22Rv1 (cell line): ENCODE results near the gene VCX2.
A peak's percentile ranks its signal among the peaks of the same experiment; 100 is the strongest.
"Not testable (repeated sequence)": the region's sequence is repeated elsewhere in the genome, so short reads cannot be mapped to it uniquely, and the experiment has no call there.

ENCODE experiments used
- H3K27ac ChIP-seq: fragments of 450-650 bp; 2 replicates; pipeline ENCODE4 v1.5.1; 2017
- CTCF ChIP-seq: fragments of 450-650 bp; IDR thresholded peaks from 2 replicates; pipeline ENCODE4 v1.5.1; 2017; ENCODE audit warnings: mild to moderate bottlenecking
- ZFX ChIP-seq: fragments of 450-650 bp; IDR thresholded peaks from 2 replicates; pipeline ENCODE4 v1.6.1; 2017; ENCODE audit warnings: antibody characterized with exemption, borderline replicate concordance

VCX2 gene

GRCh38 chrX:8190341-8190830 lies 19.3 kb upstream of the VCX2 start:
- TF ChIP-seq ZFX, result no peak
- TF ChIP-seq CTCF, result no peak
- H3K27ac ChIP-seq, result peak overlapping the region; percentile 50

GRCh38 chrX:8189096-8189830 lies 18.2 kb upstream of the VCX2 start:
- H3K27ac ChIP-seq, result no peak overlapping the region
- no peak for TF ChIP-seq CTCF
- TF ChIP-seq ZFX, result no peak

DNA sequence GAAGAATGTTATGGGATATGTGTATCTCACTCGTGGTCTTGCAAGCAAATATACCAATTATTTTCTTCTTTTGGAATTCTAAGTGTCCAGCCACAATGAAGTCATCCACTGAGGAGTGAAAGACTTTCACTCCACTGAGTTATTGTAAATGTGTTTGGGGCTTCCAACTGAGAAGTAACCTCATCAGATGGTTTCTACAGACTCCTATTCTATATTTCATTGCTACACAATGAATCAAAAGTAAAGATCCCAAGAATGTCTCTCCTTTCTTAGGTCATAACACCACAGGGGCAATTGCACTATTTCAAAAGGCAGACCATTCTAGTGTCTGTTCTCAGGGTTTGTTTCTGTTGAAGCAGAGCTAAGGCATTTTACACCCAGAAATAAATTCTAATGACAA lies 12.3 kb upstream of the VCX2 start:
- TF ChIP-seq CTCF (no peak), ZFX (no peak)
- H3K27ac ChIP-seq, result no peak overlapping the region

DNA sequence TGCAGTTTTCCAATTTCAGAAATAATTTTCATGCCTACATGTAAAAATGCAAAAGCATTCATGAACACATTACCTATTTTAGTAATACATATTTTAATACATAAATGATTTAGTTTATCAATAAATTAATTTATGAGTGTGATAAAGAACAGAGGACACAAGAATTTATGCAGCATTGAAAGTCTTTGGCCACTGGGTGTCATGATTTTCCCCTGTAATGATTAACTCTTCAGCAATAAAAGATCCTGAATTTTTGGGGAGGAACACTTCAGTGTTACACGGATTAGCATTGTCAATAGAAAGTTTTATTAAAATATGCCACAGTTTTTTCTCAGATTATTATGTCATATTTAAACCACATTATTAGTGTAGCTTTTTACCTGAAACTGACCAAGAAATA lies 8.6 kb upstream of the VCX2 start:
- TF ChIP-seq CTCF, result peak; percentile 37
- no peak for TF ChIP-seq ZFX
- H3K27ac ChIP-seq, result no peak overlapping the region

DNA sequence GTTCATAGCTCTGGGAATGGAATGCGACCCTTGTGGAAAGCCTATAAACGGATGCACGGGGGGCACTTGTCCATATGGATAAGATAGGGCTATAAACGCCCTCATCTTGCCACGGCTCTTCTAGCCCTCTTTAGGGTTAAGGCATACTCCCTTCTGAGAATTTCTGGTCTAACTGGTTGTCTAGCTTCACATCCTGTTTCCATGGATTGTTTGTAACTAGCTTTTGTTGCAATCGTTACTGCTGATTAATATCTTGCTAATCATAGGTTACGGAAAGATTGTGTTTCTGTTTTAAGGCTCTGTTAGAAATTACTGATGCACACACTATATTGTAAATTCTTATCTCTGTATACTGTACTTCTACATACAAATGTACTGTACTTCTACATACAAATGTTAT lies 17.1 kb downstream of the VCX2 start:
- H3K27ac ChIP-seq, result not testable (repeated sequence)

- TF ChIP-seq CTCF (no peak), ZFX (no peak)
These were observed 23.8 kb downstream of the VCX2 start for GRCh38 chrX:8147226-8147625.

GRCh38 chrX:8144925-8145324 lies 26.1 kb downstream of the VCX2 start:
- no peak overlapping the region for H3K27ac ChIP-seq
- TF ChIP-seq CTCF (no peak), ZFX (no peak)

More at GRCh38 chrX:8147226-8147625, 23.8 kb downstream of the VCX2 start:
- H3K27ac ChIP-seq, result no peak overlapping the region

DNA sequence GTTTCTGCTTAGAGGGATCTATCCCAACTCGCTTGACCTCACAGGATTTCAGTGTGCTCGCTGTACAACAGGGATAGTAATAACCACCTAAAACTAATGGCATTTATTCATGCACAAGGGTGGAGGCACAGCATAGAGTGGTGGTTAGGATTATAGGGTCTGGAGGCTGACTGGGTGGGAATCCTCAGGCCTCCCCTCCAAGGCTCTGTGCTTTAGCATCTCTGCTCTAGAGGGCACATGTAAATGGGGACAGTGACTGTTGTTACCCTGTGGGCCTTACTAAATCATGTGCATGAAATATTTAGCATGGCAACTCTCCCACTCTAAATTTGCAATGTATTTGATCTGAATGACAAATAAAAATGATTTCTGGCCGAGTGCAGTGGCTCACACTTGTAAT lies 29.2 kb downstream of the VCX2 start:
- H3K27ac ChIP-seq, result no peak overlapping the region
- no peak for TF ChIP-seq CTCF
- TF ChIP-seq ZFX, result no peak
